Colon (tissue), 2 donors: ENCODE measurements around the gene WDR70.
"Not testable (repeated sequence)": the region's sequence is repeated elsewhere in the genome, so short reads cannot be mapped to it uniquely, and the experiment has no call there.

Source experiments
- FAIRE-seq: peaks from 2 replicates; lab custom pipeline; 2012; peaks lifted over from hg19 to GRCh38; lab: Jason Lieb, UNC
- donor health status: control.
- donor health status: control.

The WDR70 gene

DNA sequence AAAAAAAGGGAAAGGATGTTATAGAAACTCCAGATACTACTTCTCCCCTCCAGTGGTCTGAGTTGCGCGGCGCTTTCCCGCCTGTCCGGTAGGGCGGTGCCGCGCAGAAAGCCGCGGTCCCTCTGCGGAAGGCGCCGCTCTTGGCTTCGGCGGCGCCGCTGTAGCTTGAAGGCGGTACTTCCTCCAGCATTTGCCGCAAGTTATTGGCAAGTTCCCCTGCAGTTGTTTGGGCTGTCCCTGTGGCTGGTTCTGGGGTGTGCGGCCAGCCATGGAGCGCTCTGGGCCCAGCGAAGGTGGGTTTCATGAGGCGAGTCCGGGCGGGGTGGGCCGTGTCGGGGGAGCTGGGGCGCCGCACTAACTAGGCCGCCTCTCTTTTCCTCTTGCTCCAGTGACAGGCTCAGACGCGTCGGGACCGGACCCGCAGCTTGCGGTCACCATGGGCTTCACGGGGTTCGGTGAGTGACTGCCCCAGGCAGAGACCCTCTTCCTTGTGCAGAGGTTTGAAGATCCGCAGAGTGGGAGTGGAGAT lies at the start of gene WDR70:
WDR70 (plus strand) TSS at position 219 of the 529 bp plus-strand sequence; CDS start at position 269, 50 bp downstream.
- not testable (repeated sequence) for FAIRE-seq

GRCh38 chr5:37334754-37335153 lies 44.4 kb upstream of the WDR70 start:
- FAIRE-seq, result not testable (repeated sequence)

- not testable (repeated sequence) for FAIRE-seq
Observed at GRCh38 chr5:37342741-37343140, 36.4 kb upstream of the WDR70 start.

GRCh38 chr5:37355161-37355560 lies 24.0 kb upstream of the WDR70 start:
- FAIRE-seq, result no peak

GRCh38 chr5:37370550-37370863 lies 8.6 kb upstream of the WDR70 start:
- FAIRE-seq, result no peak

- FAIRE-seq, result no peak
Observed at GRCh38 chr5:37370864-37371726, 8.0 kb upstream of the WDR70 start, which contains the start of gene NUP155. NUP155 (minus strand) TSS chr5:37371106; CDS start chr5:37370977, 129 bp downstream.

DNA sequence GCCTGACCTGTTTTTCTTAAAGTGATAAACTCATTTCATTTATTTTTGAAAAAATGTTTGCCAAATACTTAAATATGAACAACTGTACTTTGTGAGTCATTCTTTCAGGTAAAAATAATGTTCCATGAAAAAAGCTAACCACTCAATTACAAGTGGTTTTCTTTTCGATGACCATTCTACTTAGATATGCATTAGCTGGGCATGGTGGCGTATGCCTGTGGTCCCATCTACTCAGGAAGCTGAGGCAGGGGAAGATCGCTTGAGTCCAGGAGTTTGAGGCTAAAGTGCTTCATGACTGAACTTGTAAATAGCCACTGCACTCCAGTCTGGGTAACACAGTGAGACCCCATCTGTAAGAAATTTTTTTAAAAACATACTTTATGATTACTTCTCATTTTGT lies 4.0 kb upstream of the WDR70 start:
- FAIRE-seq, result no peak

GRCh38 chr5:37378066-37378465 lies 1.1 kb upstream of the WDR70 start:
- not testable (repeated sequence) for FAIRE-seq

DNA sequence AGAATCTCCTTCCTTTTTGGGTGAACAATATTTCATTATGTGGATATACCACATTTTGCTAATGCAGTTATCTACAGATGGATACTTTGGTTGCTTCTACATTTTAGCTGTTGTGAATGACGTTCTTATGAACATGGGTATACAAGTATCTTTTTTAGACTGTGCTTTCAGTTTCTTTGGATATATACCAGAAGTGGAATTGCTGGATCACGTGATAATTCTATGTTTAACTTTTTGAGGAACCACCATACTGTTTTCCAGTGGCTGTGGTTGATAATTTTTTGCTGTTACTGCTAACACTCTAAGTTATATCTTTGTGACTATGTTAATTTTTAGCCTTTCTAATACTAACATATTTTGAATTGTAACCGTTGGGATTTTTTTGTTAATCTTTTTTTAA lies 12.5 kb downstream of the WDR70 start:
- FAIRE-seq, result no peak

DNA sequence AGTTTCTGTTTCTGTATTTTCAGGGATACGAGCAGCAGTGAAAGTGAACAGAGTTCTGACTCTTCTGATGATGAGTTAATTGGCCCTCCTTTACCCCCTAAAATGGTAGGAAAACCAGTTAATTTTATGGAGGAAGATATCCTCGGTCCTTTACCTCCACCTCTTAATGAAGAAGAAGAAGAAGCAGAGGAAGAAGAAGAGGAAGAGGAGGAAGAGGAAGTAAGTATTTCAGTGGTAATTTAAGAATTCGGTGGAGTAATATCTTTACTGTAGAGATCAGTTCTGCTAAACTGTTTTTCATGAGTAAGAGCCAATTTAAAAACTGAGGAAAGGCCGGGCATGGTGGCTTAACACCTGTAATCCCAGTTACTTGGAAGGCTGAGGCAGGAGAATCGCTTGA lies 17.2 kb downstream of the WDR70 start:
- no peak for FAIRE-seq

DNA sequence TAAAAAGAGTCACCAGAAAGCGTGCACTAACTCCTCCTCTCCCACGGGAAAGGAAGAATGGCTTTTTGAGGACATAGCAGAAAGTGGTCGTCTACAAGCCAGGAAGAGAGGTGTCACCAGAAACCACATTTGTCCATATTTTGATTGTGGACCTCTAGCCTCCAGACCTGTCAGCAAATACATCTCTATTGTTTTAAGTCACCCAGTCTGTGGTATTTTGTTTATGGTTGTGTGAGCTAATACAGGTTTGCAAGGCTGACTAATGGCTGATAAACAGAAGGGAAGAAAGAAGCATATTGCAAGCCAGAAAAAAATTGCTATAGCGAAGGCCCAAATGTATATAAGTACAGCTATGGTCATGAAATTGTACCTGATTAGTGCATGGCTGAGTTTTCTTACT lies 21.4 kb downstream of the WDR70 start:
- FAIRE-seq, result no peak

- FAIRE-seq, result no peak
Observed at GRCh38 chr5:37412515-37412914, 33.4 kb downstream of the WDR70 start.

DNA sequence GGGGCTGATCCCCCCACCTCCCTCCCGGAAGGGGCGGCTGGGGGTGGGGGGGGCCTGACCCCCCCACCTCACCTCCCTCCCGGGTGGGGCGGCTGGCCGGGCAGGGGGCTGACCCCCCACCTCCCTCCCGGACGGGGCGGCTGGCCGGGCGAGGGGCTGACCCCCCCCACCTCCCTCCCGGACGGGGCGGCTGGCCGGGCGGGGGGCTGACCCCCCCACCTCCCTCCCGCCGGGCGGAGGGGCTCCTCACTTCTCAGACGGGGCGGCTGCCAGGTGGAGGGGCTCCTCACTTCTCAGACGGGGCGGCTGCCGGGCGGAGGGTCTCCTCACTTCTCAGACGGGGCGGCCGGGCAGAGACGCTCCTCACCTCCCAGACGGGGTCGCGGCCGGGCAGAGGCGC lies 36.3 kb downstream of the WDR70 start:
- FAIRE-seq, result not testable (repeated sequence)

GRCh38 chr5:37417347-37417746 lies 38.2 kb downstream of the WDR70 start:
- FAIRE-seq, result no peak

DNA sequence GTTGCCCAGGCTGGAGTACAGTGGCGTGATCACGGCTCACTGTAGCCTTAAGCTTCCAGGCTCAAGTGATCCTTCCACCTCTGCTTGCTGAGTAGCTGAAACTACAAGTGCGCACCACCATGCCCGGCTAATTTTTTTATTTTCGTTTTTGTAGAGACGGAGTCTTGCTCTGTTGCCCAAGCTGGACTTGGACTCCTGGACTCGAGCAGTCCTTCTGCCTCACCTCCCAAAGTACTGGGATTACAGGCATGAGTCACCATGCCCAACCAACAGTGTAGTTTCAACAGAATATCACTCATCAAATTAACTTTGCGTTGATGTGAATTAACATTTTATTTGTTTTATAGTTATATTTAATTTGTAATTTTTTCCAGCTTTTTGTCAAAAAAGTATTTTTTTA lies 45.3 kb downstream of the WDR70 start:
- FAIRE-seq, result no peak

DNA sequence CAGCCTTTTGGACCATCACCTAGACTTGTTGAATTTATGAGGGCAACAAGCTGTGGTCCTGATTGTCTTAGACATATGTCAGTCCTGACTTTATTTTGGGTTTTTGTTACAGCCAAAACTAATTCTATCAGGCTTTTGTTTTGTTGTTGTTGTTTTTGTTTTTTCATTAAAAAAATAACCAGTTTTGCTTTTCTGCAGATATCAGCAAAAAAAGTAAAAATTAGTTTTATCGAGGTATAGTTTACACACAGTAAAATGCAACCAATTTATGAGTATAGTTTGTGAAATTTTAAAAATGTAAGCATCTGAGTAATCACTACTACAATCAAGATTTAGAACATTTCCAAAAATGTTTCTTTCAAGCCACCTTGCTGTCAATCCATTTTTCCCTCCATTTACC lies 48.9 kb downstream of the WDR70 start:
- FAIRE-seq, result no peak

GRCh38 chr5:37435261-37435660 lies 56.1 kb downstream of the WDR70 start:
- no peak for FAIRE-seq

DNA sequence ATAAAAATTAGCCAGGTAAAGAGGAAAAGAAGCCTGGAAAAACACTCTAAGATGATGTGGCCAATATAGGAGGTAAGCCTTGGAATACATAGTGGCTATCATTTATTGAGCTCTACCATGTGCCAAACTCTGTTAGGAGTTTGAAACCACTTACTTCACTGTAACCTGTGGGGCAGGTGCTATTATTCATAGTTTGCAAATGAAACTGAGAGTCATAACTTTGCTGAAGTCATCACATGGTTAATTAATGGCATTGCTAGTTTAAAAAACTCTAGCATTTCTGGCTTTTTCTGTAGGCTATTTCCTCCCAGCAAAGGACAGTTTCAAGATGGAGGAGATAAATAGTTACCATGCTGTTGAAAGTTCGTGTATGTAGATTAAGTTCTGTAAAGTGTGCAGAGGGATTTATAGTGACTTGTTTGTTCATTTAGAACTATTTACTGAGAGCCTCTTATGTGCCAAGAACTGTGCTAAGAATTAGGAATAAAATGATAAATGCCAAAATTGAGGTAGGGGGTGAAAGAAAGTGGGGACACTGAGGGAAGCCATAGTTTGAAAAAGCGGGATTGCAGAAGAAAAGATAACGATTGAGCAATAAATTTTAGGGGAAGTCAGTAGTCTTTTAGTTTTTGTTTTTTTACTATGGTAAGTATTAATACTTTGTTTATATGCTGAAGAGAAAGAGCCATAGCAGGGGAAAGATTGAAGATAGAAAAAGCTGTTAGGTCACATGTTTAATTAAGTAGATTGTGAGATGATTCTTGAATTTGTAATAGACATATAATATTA lies 57.2 kb downstream of the WDR70 start:
- FAIRE-seq, result no peak

- FAIRE-seq, result no peak
Observed at GRCh38 chr5:37437711-37438110, 58.6 kb downstream of the WDR70 start.

GRCh38 chr5:37445783-37446182 lies 66.7 kb downstream of the WDR70 start:
- not testable (repeated sequence) for FAIRE-seq

DNA sequence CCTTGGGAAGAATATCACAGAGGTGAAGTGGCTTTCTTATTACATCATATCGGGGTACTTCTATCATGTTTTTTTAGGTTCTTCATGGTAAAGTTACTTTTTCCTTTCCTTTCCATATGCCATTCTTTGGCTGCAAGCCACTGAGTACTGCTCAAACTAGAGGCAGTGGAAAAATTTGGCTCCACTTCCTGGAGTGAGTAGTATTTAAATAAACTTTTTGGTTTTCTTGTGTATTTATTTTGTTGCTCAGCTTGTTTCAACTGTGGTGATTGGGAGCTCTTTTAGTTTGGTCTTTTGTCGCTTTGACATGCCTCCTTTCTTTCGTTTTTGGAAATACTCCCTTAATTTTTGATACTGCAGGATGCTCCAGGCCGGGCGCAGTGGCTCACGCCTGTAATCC lies 69.8 kb downstream of the WDR70 start:
- FAIRE-seq, result no peak

GRCh38 chr5:37451991-37452390 lies 72.9 kb downstream of the WDR70 start:
- not testable (repeated sequence) for FAIRE-seq

DNA sequence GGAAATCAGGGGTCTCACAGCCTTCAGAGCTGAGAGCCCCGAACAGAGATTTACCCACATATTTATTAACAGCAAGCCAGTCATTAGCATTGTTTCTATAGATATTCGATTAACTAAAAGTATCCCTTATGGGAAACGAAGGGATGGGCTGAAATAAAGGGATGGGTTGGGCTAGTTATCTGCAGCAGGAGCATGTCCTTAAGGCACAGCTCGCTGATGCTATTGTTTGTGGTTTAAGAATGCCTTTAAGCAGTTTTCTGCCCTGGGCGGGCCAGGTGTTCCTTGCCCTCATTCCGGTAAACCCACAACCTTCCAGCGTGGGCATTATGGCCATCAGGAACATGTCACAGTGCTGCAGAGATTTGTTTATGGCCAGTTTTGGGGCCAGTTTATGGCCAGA lies 74.1 kb downstream of the WDR70 start:
- not testable (repeated sequence) for FAIRE-seq
